ENCODE measurements around the gene MMP8.
"Not testable (repeated sequence)": the region's sequence is repeated elsewhere in the genome, so short reads cannot be mapped to it uniquely, and the experiment has no call there.

MMP8 gene

GRCh38 chr11:102749101-102749722 lies 24.5 kb upstream of the MMP8 start:
- Histone ChIP-seq H2AK5ac (ENCODE audit: low read length) (no peak overlapping the region), H3K14ac (ENCODE audit: low read length) (no peak overlapping the region), H3K4ac (ENCODE audit: low read depth, low read length) (no peak overlapping the region), H3K79me2 (ENCODE audit: control insufficient read depth, insufficient read depth, low read length, poor library complexity) (no peaks in the 10 kb centered on the region), H4K12ac (ENCODE audit: low read depth, low read length) (no peak overlapping the region), H2AFZ (ENCODE audit: insufficient read depth, low read length, poor library complexity) (no peak overlapping the region), H3K79me1 (ENCODE audit: low read length) (no peaks in the 10 kb centered on the region), H3K27ac (ENCODE audit: low read depth, low read length) (no peak overlapping the region), H3K4me2 (ENCODE audit: low read length) (no peak overlapping the region), H2BK120ac (ENCODE audit: insufficient read depth, low read length, poor library complexity) (no peak overlapping the region), H3K9me3 (ENCODE audit: insufficient read depth, low read depth, low read length) (no peaks in the 10 kb centered on the region), H3K9ac (ENCODE audit: low read length) (no peak overlapping the region), H3K23ac (ENCODE audit: low read length) (no peak overlapping the region), H2BK12ac (ENCODE audit: low read length) (no peak overlapping the region), H3K36me3 (ENCODE audit: control insufficient read depth in 1 of 2, insufficient read depth in 2 of 2, low read length in 2 of 2) (no peaks in the 10 kb centered on the region), H2BK5ac (ENCODE audit: low read depth, low read length, poor library complexity) (no peak overlapping the region), H3K4me3 (ENCODE audit: low read depth, low read length) (no peak overlapping the region), H3K4me1 (ENCODE audit: control insufficient read depth in 1 of 2, insufficient read depth in 2 of 2, low read length in 2 of 2) (no peaks in the 10 kb centered on the region), H3K27me3 (ENCODE audit: insufficient read depth, low read length) (no peaks in the 10 kb centered on the region), H3K18ac (ENCODE audit: low read length) (no peak overlapping the region), H4K8ac (ENCODE audit: low read depth, low read length) (no peak overlapping the region), H4K91ac (ENCODE audit: low read depth, low read length) (no peak overlapping the region)
- DNase-seq: no peak

- not testable (repeated sequence) for H3K9me3 ChIP-seq (ENCODE audit: insufficient read depth, low read depth, low read length); H3K4me3 ChIP-seq (ENCODE audit: low read depth, low read length); H2BK120ac ChIP-seq (ENCODE audit: insufficient read depth, low read length, poor library complexity); H3K9ac ChIP-seq (ENCODE audit: low read length); H2AFZ ChIP-seq (ENCODE audit: insufficient read depth, low read length, poor library complexity); H3K79me2 ChIP-seq (ENCODE audit: control insufficient read depth, insufficient read depth, low read length, poor library complexity); DNase-seq; H3K18ac ChIP-seq (ENCODE audit: low read length); H3K4me1 ChIP-seq (ENCODE audit: control insufficient read depth in 1 of 2, insufficient read depth in 2 of 2, low read length in 2 of 2); H4K91ac ChIP-seq (ENCODE audit: low read depth, low read length); H3K14ac ChIP-seq (ENCODE audit: low read length); H3K4me2 ChIP-seq (ENCODE audit: low read length); H3K27me3 ChIP-seq (ENCODE audit: insufficient read depth, low read length); H3K79me1 ChIP-seq (ENCODE audit: low read length); H3K4ac ChIP-seq (ENCODE audit: low read depth, low read length); H2BK5ac ChIP-seq (ENCODE audit: low read depth, low read length, poor library complexity); H4K8ac ChIP-seq (ENCODE audit: low read depth, low read length); H3K36me3 ChIP-seq (ENCODE audit: control insufficient read depth in 1 of 2, insufficient read depth in 2 of 2, low read length in 2 of 2); H2BK12ac ChIP-seq (ENCODE audit: low read length); H3K27ac ChIP-seq (ENCODE audit: low read depth, low read length); H3K23ac ChIP-seq (ENCODE audit: low read length); H4K12ac ChIP-seq (ENCODE audit: low read depth, low read length); H2AK5ac ChIP-seq (ENCODE audit: low read length)
- no CpG with 5 or more reads among the region's 32 CpGs for WGBS (ENCODE audit: extremely low coverage, insufficient coverage, insufficient read length)
Measured at GRCh38 chr11:102746746-102747578, 22.2 kb upstream of the MMP8 start.

- Histone ChIP-seq H3K4me2 (ENCODE audit: low read length) (no peak overlapping the region), H3K36me3 (ENCODE audit: control insufficient read depth in 1 of 2, insufficient read depth in 2 of 2, low read length in 2 of 2) (no peaks in the 10 kb centered on the region), H3K27me3 (ENCODE audit: insufficient read depth, low read length) (no peaks in the 10 kb centered on the region), H3K79me1 (ENCODE audit: low read length) (no peaks in the 10 kb centered on the region), H2AFZ (ENCODE audit: insufficient read depth, low read length, poor library complexity) (no peak overlapping the region), H4K8ac (ENCODE audit: low read depth, low read length) (no peak overlapping the region), H3K4me3 (ENCODE audit: low read depth, low read length) (no peak overlapping the region), H4K12ac (ENCODE audit: low read depth, low read length) (no peak overlapping the region), H2BK5ac (ENCODE audit: low read depth, low read length, poor library complexity) (no peak overlapping the region), H3K9ac (ENCODE audit: low read length) (no peak overlapping the region), H3K4me1 (ENCODE audit: control insufficient read depth in 1 of 2, insufficient read depth in 2 of 2, low read length in 2 of 2) (no peaks in the 10 kb centered on the region), H2AK5ac (ENCODE audit: low read length) (no peak overlapping the region), H3K14ac (ENCODE audit: low read length) (no peak overlapping the region), H3K27ac (ENCODE audit: low read depth, low read length) (no peak overlapping the region), H3K23ac (ENCODE audit: low read length) (no peak overlapping the region), H2BK120ac (ENCODE audit: insufficient read depth, low read length, poor library complexity) (no peak overlapping the region), H3K79me2 (ENCODE audit: control insufficient read depth, insufficient read depth, low read length, poor library complexity) (no peaks in the 10 kb centered on the region), H3K18ac (ENCODE audit: low read length) (no peak overlapping the region), H3K4ac (ENCODE audit: low read depth, low read length) (no peak overlapping the region), H3K9me3 (ENCODE audit: insufficient read depth, low read depth, low read length) (peaks cover 5% of the 10 kb centered on the region), H2BK12ac (ENCODE audit: low read length) (no peak overlapping the region), H4K91ac (ENCODE audit: low read depth, low read length) (no peak overlapping the region)
- no peak for DNase-seq
Measured at GRCh38 chr11:102734650-102735049, 9.9 kb upstream of the MMP8 start.

- H3K79me2 ChIP-seq (ENCODE audit: control insufficient read depth, insufficient read depth, low read length, poor library complexity): no peaks in the 10 kb centered on the region
- no peaks in the 10 kb centered on the region for H3K27me3 ChIP-seq (ENCODE audit: insufficient read depth, low read length)
- no peak overlapping the region for H4K91ac ChIP-seq (ENCODE audit: low read depth, low read length)
- H3K23ac ChIP-seq (ENCODE audit: low read length): no peak overlapping the region
- no peak overlapping the region for H2AK5ac ChIP-seq (ENCODE audit: low read length)
- H3K4me2 ChIP-seq (ENCODE audit: low read length): no peak overlapping the region
- no peak overlapping the region for H4K8ac ChIP-seq (ENCODE audit: low read depth, low read length)
- H4K12ac ChIP-seq (ENCODE audit: low read depth, low read length): no peak overlapping the region
- no peak overlapping the region for H3K14ac ChIP-seq (ENCODE audit: low read length)
- no peak overlapping the region for H3K9ac ChIP-seq (ENCODE audit: low read length)
- H3K4me1 ChIP-seq (ENCODE audit: control insufficient read depth in 1 of 2, insufficient read depth in 2 of 2, low read length in 2 of 2): no peaks in the 10 kb centered on the region
- no peaks in the 10 kb centered on the region for H3K36me3 ChIP-seq (ENCODE audit: control insufficient read depth in 1 of 2, insufficient read depth in 2 of 2, low read length in 2 of 2)
- H2AFZ ChIP-seq (ENCODE audit: insufficient read depth, low read length, poor library complexity): no peak overlapping the region
- H3K27ac ChIP-seq (ENCODE audit: low read depth, low read length): no peak overlapping the region
- peaks cover 5% of the 10 kb centered on the region for H3K9me3 ChIP-seq (ENCODE audit: insufficient read depth, low read depth, low read length)
- DNase-seq: peak; percentile 66 to 90
- H3K18ac ChIP-seq (ENCODE audit: low read length): no peak overlapping the region
- no peak overlapping the region for H3K4ac ChIP-seq (ENCODE audit: low read depth, low read length)
- H2BK120ac ChIP-seq (ENCODE audit: insufficient read depth, low read length, poor library complexity): no peak overlapping the region
- H3K4me3 ChIP-seq (ENCODE audit: low read depth, low read length): no peak overlapping the region
- H3K79me1 ChIP-seq (ENCODE audit: low read length): no peaks in the 10 kb centered on the region
- H2BK5ac ChIP-seq (ENCODE audit: low read depth, low read length, poor library complexity): no peak overlapping the region
- no CpG with 5 or more reads among the region's 8 CpGs for WGBS (ENCODE audit: extremely low coverage, insufficient coverage, insufficient read length)
- no peak overlapping the region for H2BK12ac ChIP-seq (ENCODE audit: low read length)
Measured at GRCh38 chr11:102733232-102733875, 8.6 kb upstream of the MMP8 start.
